Peyer's patch (tissue), 4 donors: ENCODE results near the gene PCED1B. TPM values are rescaled to one million over a fixed set of nuclear protein-coding genes. Genes with fewer than 3 reads are reported as not detected.

Experiments used
- DNase-seq, 3 donors: peaks; one replicate each; pipeline ENCODE4 v3.0.0-alpha.2; 2017 to 2019
- H3K27ac ChIP-seq, 4 donors: fragments of 200-600 bp; sonication (generic); one replicate each; pipeline ENCODE4 v1.5.1; 2016 to 2019
- H3K27me3 ChIP-seq, 2 donors: fragments of 200-600 bp; sonication (generic); one replicate each; pipeline ENCODE4 v1.5.1; 2019
- H3K36me3 ChIP-seq, 3 donors: fragments of 200-600 bp; sonication (generic); one replicate each; pipeline ENCODE4 v1.5.1; 2016 to 2019
- H3K4me1 ChIP-seq, 4 donors: fragments of 200-600 bp; sonication (generic); one replicate each; pipeline ENCODE4 v1.5.1; 2016 to 2019
- H3K4me3 ChIP-seq, 4 donors: fragments of 200-600 bp; sonication (generic); 1 replicate in 3 of 4; 2 replicates in 1 of 4; pipeline ENCODE4 v1.5.1; 2016 to 2019; ENCODE audit warnings: mild to moderate bottlenecking in 1 of 4
- H3K9me3 ChIP-seq, 4 donors: fragments of 200-600 bp; sonication (generic); one replicate each; pipeline ENCODE4 v1.5.1; 2016 to 2019; ENCODE audit warnings: mild to moderate bottlenecking in 1 of 4
- POLR2A ChIP-seq, 2 donors: fragments of 450-650 bp; IDR thresholded peaks; one replicate each; pipeline ENCODE4 v1.5.1; 2017; ENCODE audit warnings: antibody characterized with exemption in 2 of 2, mild to moderate bottlenecking in 2 of 2, moderate library complexity in 2 of 2
- total RNA-seq, 4 donors: library from RNA; depleted of rRNA; stranded (reverse); fragments of >200 nt; gene quantifications; one replicate each; pipeline ENCODE4 v1.1.0, GENCODE V29; 2016
- TF ChIP-seq, protein P1 (sequence below), 6 experiments: fragments of 450-650 bp in 4 of 6; fragments of 200-600 bp in 2 of 6; sonication (generic) in 1 of 6; IDR thresholded peaks; one replicate each; pipeline ENCODE4 v1.5.1; 2017 to 2019; ENCODE audit warnings: antibody characterized with exemption in 6 of 6, mild to moderate bottlenecking in 3 of 6, moderate library complexity in 1 of 6

The PCED1B gene
- total RNA-seq, 4 donors from 2014 or later = 1.9 to 11.6 (median 2.3) TPM; not detected in 1

DNA sequence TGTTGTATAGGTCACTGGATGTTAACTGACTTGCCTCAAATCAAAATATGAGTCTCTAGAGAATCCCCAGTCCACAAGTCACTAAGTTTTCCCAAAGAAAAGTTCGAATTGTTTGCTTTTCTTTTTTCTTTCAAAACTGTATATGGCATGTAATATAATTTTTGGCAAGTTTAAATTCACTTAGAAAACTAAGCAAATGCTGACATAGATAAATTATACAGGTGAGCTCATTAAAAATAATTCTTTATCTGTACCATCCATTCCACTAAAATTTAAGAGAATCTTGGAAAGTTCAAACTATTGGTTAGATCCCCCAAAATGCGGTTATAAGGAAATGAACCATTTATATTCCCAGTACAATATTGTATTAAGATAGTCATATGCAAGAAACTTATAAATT lies 145.9 kb downstream of the PCED1B start:
- DNase-seq = no peak
- Histone ChIP-seq H3K27ac (no peak overlapping the region), H3K36me3 (no peaks in the 10 kb centered on the region), H3K4me1 (peaks cover 0 to 13% (median 6%) of the 10 kb centered on the region in 4 donors), H3K4me3 (no peak overlapping the region), H3K9me3 (no peaks in the 10 kb centered on the region), H3K27me3 (no peaks in the 10 kb centered on the region)
- no peak for TF ChIP-seq POLR2A (IDR thresholded peaks at IDR 0.05)
- TF ChIP-seq, protein P1, sequence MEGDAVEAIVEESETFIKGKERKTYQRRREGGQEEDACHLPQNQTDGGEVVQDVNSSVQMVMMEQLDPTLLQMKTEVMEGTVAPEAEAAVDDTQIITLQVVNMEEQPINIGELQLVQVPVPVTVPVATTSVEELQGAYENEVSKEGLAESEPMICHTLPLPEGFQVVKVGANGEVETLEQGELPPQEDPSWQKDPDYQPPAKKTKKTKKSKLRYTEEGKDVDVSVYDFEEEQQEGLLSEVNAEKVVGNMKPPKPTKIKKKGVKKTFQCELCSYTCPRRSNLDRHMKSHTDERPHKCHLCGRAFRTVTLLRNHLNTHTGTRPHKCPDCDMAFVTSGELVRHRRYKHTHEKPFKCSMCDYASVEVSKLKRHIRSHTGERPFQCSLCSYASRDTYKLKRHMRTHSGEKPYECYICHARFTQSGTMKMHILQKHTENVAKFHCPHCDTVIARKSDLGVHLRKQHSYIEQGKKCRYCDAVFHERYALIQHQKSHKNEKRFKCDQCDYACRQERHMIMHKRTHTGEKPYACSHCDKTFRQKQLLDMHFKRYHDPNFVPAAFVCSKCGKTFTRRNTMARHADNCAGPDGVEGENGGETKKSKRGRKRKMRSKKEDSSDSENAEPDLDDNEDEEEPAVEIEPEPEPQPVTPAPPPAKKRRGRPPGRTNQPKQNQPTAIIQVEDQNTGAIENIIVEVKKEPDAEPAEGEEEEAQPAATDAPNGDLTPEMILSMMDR (IDR thresholded peaks at IDR 0.05) = no peak

DNA sequence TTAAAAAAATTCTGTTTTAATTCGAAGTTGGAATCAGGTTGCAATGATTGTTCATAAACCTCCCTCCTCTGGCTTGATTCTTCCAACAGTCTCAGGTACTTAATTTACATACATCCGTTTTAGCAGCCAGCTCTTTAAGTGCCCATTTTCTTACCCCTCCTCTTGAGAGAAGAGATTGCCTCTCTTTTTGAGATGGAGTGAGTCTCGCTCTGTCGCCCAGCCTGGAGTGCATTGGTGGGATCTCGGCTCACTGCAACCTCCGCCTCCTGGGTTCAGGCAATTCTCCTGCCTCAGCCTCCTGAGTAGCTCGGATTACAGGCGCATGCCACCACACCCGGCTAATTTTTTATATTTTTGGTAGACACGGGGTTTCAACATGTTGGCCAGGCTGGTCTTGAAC lies 146.8 kb downstream of the PCED1B start:
- Histone ChIP-seq H3K27me3 (no peaks in the 10 kb centered on the region), H3K27ac (no peak overlapping the region), H3K9me3 (no peaks in the 10 kb centered on the region), H3K4me1 (peaks cover 0 to 13% (median 6%) of the 10 kb centered on the region in 4 donors), H3K4me3 (no peak overlapping the region), H3K36me3 (no peaks in the 10 kb centered on the region)
- DNase-seq = no peak
- TF ChIP-seq, protein P1 (IDR thresholded peaks at IDR 0.05) = no peak

DNA sequence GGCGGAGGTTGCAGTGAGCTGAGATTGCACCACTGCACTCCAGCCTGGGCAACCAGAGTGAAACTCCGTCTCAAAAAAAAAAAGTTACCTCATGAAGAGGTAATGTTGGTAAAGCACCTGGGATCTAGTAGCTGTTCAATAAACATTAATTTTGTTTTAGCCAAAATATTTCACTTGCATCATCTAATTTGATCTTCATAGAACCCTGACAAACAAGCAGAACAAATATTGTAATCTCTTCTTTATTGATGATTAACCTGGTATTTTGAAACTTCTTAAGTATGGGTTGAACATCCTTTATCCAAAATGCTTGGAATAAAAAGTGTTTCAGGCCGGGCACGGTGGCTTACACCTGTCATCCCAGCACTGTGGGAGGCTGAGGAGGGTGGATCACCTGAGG lies 149.4 kb downstream of the PCED1B start:
- Histone ChIP-seq H3K4me1 (peaks cover 0 to under 1% (median under 1%) of the 10 kb centered on the region in 4 donors), H3K4me3 (no peak overlapping the region), H3K27me3 (no peaks in the 10 kb centered on the region), H3K27ac (no peak overlapping the region), H3K36me3 (no peaks in the 10 kb centered on the region), H3K9me3 (no peaks in the 10 kb centered on the region)
- no peak for TF ChIP-seq POLR2A (IDR thresholded peaks at IDR 0.05)
- no peak for DNase-seq

DNA sequence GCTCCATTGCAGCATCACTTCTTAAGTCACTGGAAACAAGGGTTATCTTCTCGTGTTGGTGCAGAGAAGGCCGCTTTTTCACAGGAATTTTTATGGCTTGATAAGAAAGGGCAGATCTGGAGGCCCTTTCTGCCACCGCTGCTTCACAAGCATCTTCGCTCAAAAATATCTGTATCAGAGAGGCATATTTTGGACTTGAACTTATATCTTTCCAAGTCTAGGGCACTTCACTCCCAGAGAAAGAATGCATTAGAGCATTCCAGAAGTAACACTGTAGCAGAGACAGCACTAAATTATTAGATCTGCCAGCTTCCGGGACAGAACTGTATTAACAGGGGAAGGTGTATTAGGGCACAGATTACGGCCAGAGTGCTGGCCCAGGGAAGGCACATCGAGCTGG lies 152.0 kb downstream of the PCED1B start:
- DNase-seq = no peak
- Histone ChIP-seq H3K36me3 (no peaks in the 10 kb centered on the region), H3K27ac (no peak overlapping the region), H3K4me3 (no peak overlapping the region), H3K4me1 (no peaks in the 10 kb centered on the region), H3K27me3 (no peaks in the 10 kb centered on the region), H3K9me3 (no peaks in the 10 kb centered on the region)
- no peak for TF ChIP-seq POLR2A (IDR thresholded peaks at IDR 0.05)

DNA sequence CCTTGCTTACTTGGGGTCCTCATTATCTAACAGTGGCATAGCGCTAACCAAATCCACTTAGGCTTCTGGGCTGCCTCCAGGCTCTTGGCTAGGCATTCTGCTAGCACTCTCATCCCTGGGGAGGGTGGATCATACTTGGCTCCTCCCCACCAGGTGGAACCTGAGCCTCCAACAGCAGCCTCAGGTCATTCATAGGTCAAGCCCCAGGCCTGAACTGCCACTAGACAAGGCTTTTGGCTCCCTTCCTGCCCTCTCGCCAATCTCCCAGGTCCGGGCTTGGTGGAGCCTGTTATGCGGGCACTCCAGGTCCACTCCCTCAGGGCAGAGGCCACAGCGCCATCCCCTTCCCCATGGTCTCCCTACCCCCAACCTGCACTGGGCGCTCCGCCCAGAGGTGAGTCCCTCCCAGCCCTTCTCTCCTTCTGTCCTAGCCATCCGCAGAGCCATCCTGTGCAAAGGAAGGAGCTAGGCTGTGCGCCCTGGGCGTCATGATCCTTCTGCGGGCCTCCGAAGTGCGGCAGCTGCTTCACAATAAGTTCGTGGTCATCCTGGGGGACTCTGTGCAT lies 155.2 kb downstream of the PCED1B start:
- no peaks in the 10 kb centered on the region for H3K9me3 ChIP-seq
- no peaks in the 10 kb centered on the region for H3K4me1 ChIP-seq
- TF ChIP-seq, protein P1 (IDR thresholded peaks at IDR 0.05) = no peak
- no peak for TF ChIP-seq POLR2A (IDR thresholded peaks at IDR 0.05)
- H3K4me3 ChIP-seq = no peak overlapping the region
- DNase-seq = no peak
- no peaks in the 10 kb centered on the region for H3K27me3 ChIP-seq
- H3K27ac ChIP-seq = no peak overlapping the region
- no peaks in the 10 kb centered on the region for H3K36me3 ChIP-seq

DNA sequence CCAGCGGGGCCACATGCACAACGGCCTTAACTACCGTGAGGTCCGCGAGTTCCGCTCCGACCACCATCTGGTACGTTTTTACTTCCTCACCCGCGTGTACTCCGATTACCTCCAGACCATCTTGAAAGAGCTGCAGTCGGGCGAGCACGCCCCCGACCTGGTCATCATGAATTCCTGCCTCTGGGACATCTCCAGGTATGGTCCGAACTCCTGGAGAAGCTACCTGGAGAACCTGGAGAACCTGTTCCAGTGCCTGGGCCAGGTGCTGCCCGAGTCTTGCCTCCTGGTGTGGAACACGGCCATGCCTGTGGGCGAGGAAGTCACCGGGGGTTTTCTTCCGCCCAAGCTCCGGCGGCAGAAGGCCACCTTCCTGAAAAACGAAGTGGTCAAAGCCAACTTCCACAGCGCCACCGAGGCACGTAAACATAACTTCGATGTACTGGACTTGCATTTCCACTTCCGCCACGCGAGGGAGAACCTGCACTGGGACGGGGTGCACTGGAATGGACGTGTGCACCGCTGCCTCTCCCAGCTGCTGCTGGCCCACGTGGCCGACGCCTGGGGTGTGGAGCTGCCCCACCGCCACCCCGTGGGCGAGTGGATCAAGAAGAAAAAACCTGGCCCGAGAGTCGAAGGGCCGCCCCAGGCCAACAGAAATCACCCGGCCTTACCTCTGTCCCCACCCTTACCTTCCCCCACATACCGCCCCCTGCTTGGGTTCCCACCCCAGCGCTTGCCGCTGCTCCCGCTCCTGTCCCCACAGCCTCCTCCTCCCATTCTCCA lies 156.0 kb downstream of the PCED1B start:
- TF ChIP-seq, protein P1 (IDR thresholded peaks at IDR 0.05) = no peak
- TF ChIP-seq POLR2A (IDR thresholded peaks at IDR 0.05) = no peak
- H3K27me3 ChIP-seq = no peaks in the 10 kb centered on the region
- no peak overlapping the region for H3K4me3 ChIP-seq
- no peaks in the 10 kb centered on the region for H3K36me3 ChIP-seq
- H3K27ac ChIP-seq = no peak overlapping the region
- no peak for DNase-seq
- no peaks in the 10 kb centered on the region for H3K9me3 ChIP-seq
- H3K4me1 ChIP-seq = no peaks in the 10 kb centered on the region
